Fibroblast of lung (primary cell): ENCODE data around the gene CLSTN2. TPM values are rescaled to one million over a fixed set of nuclear protein-coding genes. Genes with fewer than 3 reads are reported as not detected.

Source experiments
- DNase-seq, 2 donors: peaks; one replicate each; pipeline versions ENCODE4 v3.0.0 to v3.0.0-alpha.2; 2010; ENCODE audit warnings: low read depth in 2 of 2
- H2AFZ ChIP-seq: 2 replicates; pipeline ENCODE4 v1.5.1; 2012; ENCODE audit warnings: low read length, control low read depth, inconsistent platforms
- H3K27ac ChIP-seq: 2 replicates; pipeline ENCODE4 v1.5.1; 2011; ENCODE audit warnings: low read length, control low read depth; ENCODE audit not compliant: insufficient read depth
- H3K27me3 ChIP-seq: 2 replicates; pipeline ENCODE4 v1.5.1; 2011; ENCODE audit warnings: mild to moderate bottlenecking, low read length; ENCODE audit not compliant: control insufficient read depth, insufficient read depth
- H3K36me3 ChIP-seq: 2 replicates; pipeline ENCODE4 v1.5.1; 2011; ENCODE audit warnings: low read length; ENCODE audit not compliant: control insufficient read depth, insufficient read depth
- H3K4me1 ChIP-seq: 2 replicates; pipeline ENCODE4 v1.5.1; 2011; ENCODE audit warnings: low read length; ENCODE audit not compliant: control insufficient read depth, insufficient read depth; ENCODE audit errors: extremely low read depth
- H3K4me2 ChIP-seq: 2 replicates; pipeline ENCODE4 v1.5.1; 2011; ENCODE audit warnings: low read length, control low read depth; ENCODE audit not compliant: insufficient read depth; ENCODE audit errors: extremely low read depth
- H3K4me3 ChIP-seq, 4 experiments: fragments of 200-600 bp in 1 of 4; sonication (generic) in 1 of 4; replicated peaks in 1 of 4; 2 replicates each; pipeline ENCODE4 v1.5.1; 2011 to 2016; ENCODE audit warnings: low read length in 4 of 4, low read depth in 3 of 4, mild to moderate bottlenecking in 3 of 4, control low read depth in 2 of 4, inconsistent platforms in 1 of 4, mixed read lengths in 1 of 4; ENCODE audit not compliant: insufficient read depth in 1 of 4; ENCODE audit errors: control extremely low read depth in 1 of 4
- H3K79me2 ChIP-seq: 2 replicates; pipeline ENCODE4 v1.5.1; 2012; ENCODE audit warnings: mild to moderate bottlenecking, low read length, inconsistent platforms; ENCODE audit not compliant: control insufficient read depth, insufficient read depth
- H3K9ac ChIP-seq: 2 replicates; pipeline ENCODE4 v1.5.1; 2011; ENCODE audit warnings: mild to moderate bottlenecking, low read length, control low read depth; ENCODE audit not compliant: insufficient read depth
- H3K9me3 ChIP-seq: 2 replicates; pipeline ENCODE4 v1.5.1; 2012; ENCODE audit warnings: low read depth, low read length; ENCODE audit not compliant: control insufficient read depth, insufficient read depth
- H4K20me1 ChIP-seq: 2 replicates; pipeline ENCODE4 v1.5.1; 2011; ENCODE audit warnings: low read length; ENCODE audit not compliant: control insufficient read depth, insufficient read depth; ENCODE audit errors: extremely low read depth
- CTCF ChIP-seq, 2 donors: IDR thresholded peaks in 1 of 2; conservative IDR thresholded peaks in 1 of 2; 1 replicate in 1 of 2; 2 replicates in 1 of 2; pipeline ENCODE4 v1.5.1; 2011 to 2012; ENCODE audit warnings: low read length in 2 of 2, control low read depth in 1 of 2, inconsistent platforms in 1 of 2, low read depth in 1 of 2, mild to moderate bottlenecking in 1 of 2
- EZH2 ChIP-seq: IDR thresholded peaks from 2 replicates; pipeline ENCODE4 v1.5.1; 2012; ENCODE audit warnings: low read length, control low read depth, mild to moderate bottlenecking; ENCODE audit errors: missing control alignments
- polyA plus RNA-seq, 2 donors: library from polyadenylated mRNA; depleted of rRNA in 1 of 2; stranded (reverse) in 1 of 2; unstranded in 1 of 2; fragments of >200 nt; gene quantifications; 2 replicates each; pipeline ENCODE4 v1.2.1, GENCODE V29; 2011 to 2012; ENCODE audit warnings: missing spikeins in 1 of 2
- total RNA-seq: library from RNA; depleted of rRNA; stranded (reverse); fragments of >200 nt; gene quantifications from 2 replicates; pipeline ENCODE4 v1.2.1, GENCODE V29; 2014

The CLSTN2 gene
- total and polyA plus RNA-seq, 2 donors (not counting 1 experiment from before 2014, with no cell fraction given), result under 0.01 to 1.3 TPM

DNA sequence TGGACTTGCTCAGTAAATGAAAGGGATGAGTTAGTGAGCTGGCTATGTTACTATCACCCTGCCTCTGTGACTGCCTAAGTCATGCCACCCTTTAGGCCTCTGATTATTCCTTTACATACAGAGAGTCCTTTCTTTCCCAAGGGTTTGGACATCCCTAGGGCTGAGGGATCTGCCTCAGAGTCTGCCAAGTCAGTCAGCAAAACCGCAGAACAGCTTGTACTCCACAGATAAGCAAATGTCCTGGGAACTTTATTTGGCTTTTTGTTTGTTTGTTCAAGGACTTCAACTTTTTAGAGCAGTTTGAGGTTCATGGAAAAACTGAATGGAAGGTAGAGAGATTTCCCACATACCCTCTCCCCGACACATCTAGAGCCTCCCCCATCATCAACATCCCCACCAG, 660.3 kb downstream of the CLSTN2 start:
- no peaks in the 10 kb centered on the region for H3K4me1 ChIP-seq
- H3K79me2 ChIP-seq, result no peaks in the 10 kb centered on the region
- no peak overlapping the region for H3K27ac ChIP-seq
- no peak overlapping the region for H2AFZ ChIP-seq
- H3K4me2 ChIP-seq, result no peak overlapping the region
- H3K9me3 ChIP-seq, result no peaks in the 10 kb centered on the region
- DNase-seq, result peak; percentile 64 to 78
- no peaks in the 10 kb centered on the region for H3K36me3 ChIP-seq
- no peak for TF ChIP-seq CTCF (conservative IDR thresholded peaks at IDR 0.05 in 1 of 2, IDR thresholded peaks at IDR 0.05 in 1 of 2; ENCODE audit: low read depth in 1 of 2, low read length in 2 of 2)
- no peak for TF ChIP-seq EZH2
- no peaks in the 10 kb centered on the region for H3K27me3 ChIP-seq
- no peaks in the 10 kb centered on the region for H4K20me1 ChIP-seq
- H3K9ac ChIP-seq, result no peak overlapping the region
- H3K4me3 ChIP-seq, result no peak overlapping the region

GRCh38 chr3:140597364-140597763, 662.4 kb downstream of the CLSTN2 start:
- no peaks in the 10 kb centered on the region for H3K27me3 ChIP-seq
- H3K4me1 ChIP-seq, result no peaks in the 10 kb centered on the region
- H2AFZ ChIP-seq, result no peak overlapping the region
- DNase-seq, result no peak
- H3K4me3 ChIP-seq, result no peak overlapping the region
- no peak overlapping the region for H3K4me2 ChIP-seq
- no peaks in the 10 kb centered on the region for H4K20me1 ChIP-seq
- no peaks in the 10 kb centered on the region for H3K9me3 ChIP-seq
- no peak overlapping the region for H3K9ac ChIP-seq
- H3K27ac ChIP-seq, result no peak overlapping the region
- no peaks in the 10 kb centered on the region for H3K79me2 ChIP-seq
- TF ChIP-seq EZH2 (no peak), CTCF (conservative IDR thresholded peaks at IDR 0.05 in 1 of 2, IDR thresholded peaks at IDR 0.05 in 1 of 2; ENCODE audit: low read depth in 1 of 2, low read length in 2 of 2) (no peak)
- no peaks in the 10 kb centered on the region for H3K36me3 ChIP-seq

DNA sequence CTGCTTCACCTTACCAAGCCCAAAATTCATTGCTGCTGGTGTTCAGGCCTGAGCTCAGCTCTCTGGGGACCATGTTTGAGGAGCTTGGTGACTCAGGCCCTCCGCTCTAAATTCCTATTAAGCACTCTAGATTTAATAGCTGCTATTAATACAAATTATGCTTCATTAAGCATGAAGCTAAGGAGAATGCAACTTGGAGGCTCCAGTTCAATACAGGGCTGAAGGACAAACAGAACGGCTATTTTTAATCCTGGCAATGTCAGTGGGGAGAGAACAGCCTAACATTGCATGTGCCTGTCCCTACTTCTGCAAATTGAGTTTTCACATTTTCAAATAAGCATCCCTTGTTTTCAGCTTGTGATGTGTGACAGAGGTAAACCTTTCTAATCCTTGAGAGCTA, 662.8 kb downstream of the CLSTN2 start:
- DNase-seq, result no peak
- Histone ChIP-seq H2AFZ (no peak overlapping the region), H3K9ac (no peak overlapping the region)

More for the DNA sequence above, 662.8 kb downstream of the CLSTN2 start:
- Histone ChIP-seq H3K4me1 (no peaks in the 10 kb centered on the region), H3K27ac (no peak overlapping the region), H3K4me2 (no peak overlapping the region), H3K27me3 (no peaks in the 10 kb centered on the region), H3K4me3 (no peak overlapping the region), H4K20me1 (no peaks in the 10 kb centered on the region), H3K9me3 (no peaks in the 10 kb centered on the region), H3K79me2 (no peaks in the 10 kb centered on the region), H3K36me3 (no peaks in the 10 kb centered on the region)
- TF ChIP-seq EZH2 (no peak), CTCF (conservative IDR thresholded peaks at IDR 0.05 in 1 of 2, IDR thresholded peaks at IDR 0.05 in 1 of 2; ENCODE audit: low read depth in 1 of 2, low read length in 2 of 2) (no peak)
